AG09309 (cell line): ENCODE results near the gene DPYD.

Experiments used
- DNase-seq: peaks from one replicate; pipeline ENCODE4 v3.0.0-alpha.2; 2010; ENCODE audit warnings: low read depth
- H3K4me3 ChIP-seq: 2 replicates; pipeline ENCODE4 v1.5.1; 2011; ENCODE audit warnings: mild to moderate bottlenecking, low read depth, low read length, moderate library complexity; ENCODE audit not compliant: control insufficient read depth
- CTCF ChIP-seq: IDR thresholded peaks from 2 replicates; pipeline ENCODE4 v1.5.1; 2011; ENCODE audit warnings: mild to moderate bottlenecking, low read depth, low read length, inconsistent platforms; ENCODE audit not compliant: insufficient read depth, control insufficient read depth; ENCODE audit errors: missing control alignments

DPYD gene

GRCh38 chr1:97254731-97255463 lies 665.9 kb downstream of the DPYD start:
- TF ChIP-seq CTCF: no peak

GRCh38 chr1:97252925-97253324 lies 667.9 kb downstream of the DPYD start:
- no peak overlapping the region for H3K4me3 ChIP-seq
- no peak for DNase-seq
- no peak for TF ChIP-seq CTCF

More at GRCh38 chr1:97254731-97255463, 665.9 kb downstream of the DPYD start:
- H3K4me3 ChIP-seq: no peak overlapping the region
- DNase-seq: no peak

- DNase-seq: peak; percentile 90
- no peak for TF ChIP-seq CTCF
- H3K4me3 ChIP-seq: no peak overlapping the region
Observed at GRCh38 chr1:97252076-97252475, 668.8 kb downstream of the DPYD start.

- no peak overlapping the region for H3K4me3 ChIP-seq
- peak; percentile 8 for DNase-seq
- no peak for TF ChIP-seq CTCF
Observed at GRCh38 chr1:97247196-97247595, 673.6 kb downstream of the DPYD start.

GRCh38 chr1:97245682-97246081 lies 675.2 kb downstream of the DPYD start:
- H3K4me3 ChIP-seq: no peak overlapping the region
- TF ChIP-seq CTCF: no peak
- no peak for DNase-seq

GRCh38 chr1:97245026-97245425 lies 675.8 kb downstream of the DPYD start:
- no peak overlapping the region for H3K4me3 ChIP-seq
- DNase-seq: no peak

More at GRCh38 chr1:97245026-97245425, 675.8 kb downstream of the DPYD start:
- TF ChIP-seq CTCF: no peak
